NT2/D1 (cell line): Measurements from ENCODE around the gene TMEM270.

ENCODE experiments used
- DNase-seq: peaks from one replicate; pipeline ENCODE4 v3.0.0-alpha.2; 2011; ENCODE audit warnings: low read depth, low spot score
- H3K27me3 ChIP-seq: 2 replicates; pipeline ENCODE4 v1.6.0; 2011; ENCODE audit warnings: mild to moderate bottlenecking; ENCODE audit not compliant: insufficient read length, insufficient read depth
- H3K36me3 ChIP-seq: 2 replicates; pipeline ENCODE4 v1.6.1; 2011; ENCODE audit warnings: mild to moderate bottlenecking, low read length, mixed read lengths; ENCODE audit not compliant: insufficient read depth, insufficient read length
- H3K4me1 ChIP-seq: 2 replicates; pipeline ENCODE4 v1.5.1; 2011; ENCODE audit not compliant: insufficient read depth, insufficient read length
- H3K4me3 ChIP-seq: 2 replicates; pipeline ENCODE4 v1.5.1; 2011; ENCODE audit warnings: low read depth; ENCODE audit not compliant: insufficient read length
- H3K9ac ChIP-seq: 2 replicates; pipeline ENCODE4 v1.6.0; 2011; ENCODE audit warnings: low read depth; ENCODE audit not compliant: insufficient read length
- H3K9me3 ChIP-seq: 2 replicates; pipeline ENCODE4 v1.5.1; 2011; ENCODE audit warnings: mild to moderate bottlenecking, low read length; ENCODE audit not compliant: insufficient read depth
- SUZ12 ChIP-seq: IDR thresholded peaks from 2 replicates; pipeline ENCODE4 v1.6.1; 2011; ENCODE audit not compliant: insufficient read length, insufficient read depth; ENCODE audit errors: extremely low read depth
- YY1 ChIP-seq: IDR thresholded peaks from 2 replicates; pipeline ENCODE4 v1.6.1; 2011; ENCODE audit not compliant: insufficient read length, insufficient read depth
- ZNF274 ChIP-seq: IDR thresholded peaks from 2 replicates; pipeline ENCODE4 v1.6.1; 2011; ENCODE audit warnings: mild to moderate bottlenecking, low read depth, low read length

The TMEM270 gene

DNA sequence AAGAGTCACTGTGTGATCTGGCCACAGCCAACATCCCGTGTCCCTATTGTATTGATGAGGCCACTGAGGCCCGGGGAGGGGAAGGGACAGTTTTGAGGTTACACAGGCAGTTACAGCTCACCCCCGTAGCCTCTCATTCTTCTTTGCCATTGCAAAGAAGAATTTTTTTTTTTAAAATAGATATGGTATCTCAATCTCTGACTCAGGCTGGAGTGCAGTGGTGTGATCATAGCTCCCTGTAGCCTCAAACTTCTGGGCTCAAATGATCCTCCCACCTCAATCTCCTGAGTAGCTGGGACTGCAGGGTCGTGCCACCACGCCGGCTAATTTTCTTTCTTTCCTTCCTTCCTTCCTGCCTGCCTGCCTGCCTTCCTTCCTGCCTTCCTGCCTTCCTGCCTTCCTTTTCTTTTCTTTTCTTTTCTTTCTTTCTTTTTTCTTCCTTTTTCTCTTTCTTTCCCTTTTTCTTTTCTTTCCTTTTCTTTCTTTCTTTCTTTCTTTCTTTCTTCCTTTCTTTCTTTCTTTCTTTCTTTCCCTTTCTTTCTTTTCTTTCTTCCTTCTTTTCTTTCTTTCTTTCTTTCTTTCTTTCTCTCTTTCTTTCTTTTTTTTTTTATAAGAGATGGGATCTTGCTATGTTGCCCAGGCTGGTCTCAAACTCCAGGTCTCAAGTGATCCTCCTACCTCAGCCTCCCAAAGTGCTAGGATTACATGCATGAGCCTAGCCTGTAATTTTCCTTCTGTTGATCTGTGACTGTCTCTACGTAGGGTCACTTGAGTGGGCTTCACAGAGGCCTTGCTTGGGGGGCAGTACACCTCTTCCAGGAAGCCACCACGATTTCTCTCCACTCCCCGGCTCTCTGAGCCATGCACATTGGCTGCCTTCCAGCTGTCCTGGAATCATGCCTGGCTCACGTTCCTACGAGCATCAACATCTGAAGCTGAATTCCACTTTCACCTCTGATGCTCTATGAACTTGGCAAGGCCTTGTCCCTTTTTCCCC, 31.3 kb downstream of the TMEM270 start:
- H3K9ac ChIP-seq: no peak overlapping the region

GRCh38 chr7:73893342-73894101, 32.6 kb downstream of the TMEM270 start:
- no peak for DNase-seq
- Histone ChIP-seq H3K36me3 (no peaks in the 10 kb centered on the region), H3K27me3 (no peaks in the 10 kb centered on the region), H3K9me3 (peaks cover 18% of the 10 kb centered on the region), H3K9ac (peak overlapping the region; percentile 21), H3K4me1 (peaks cover 8% of the 10 kb centered on the region), H3K4me3 (no peak overlapping the region)
- TF ChIP-seq SUZ12: no peak
- no peak for TF ChIP-seq YY1
- no peak for TF ChIP-seq ZNF274

More for the DNA sequence above, 31.3 kb downstream of the TMEM270 start:
- Histone ChIP-seq H3K4me1 (peaks cover 8% of the 10 kb centered on the region), H3K27me3 (peaks cover 3% of the 10 kb centered on the region), H3K36me3 (no peaks in the 10 kb centered on the region), H3K4me3 (no peak overlapping the region), H3K9me3 (peaks cover 18% of the 10 kb centered on the region)
- no peak for DNase-seq
- TF ChIP-seq ZNF274 (no peak), YY1 (no peak), SUZ12 (no peak)

DNA sequence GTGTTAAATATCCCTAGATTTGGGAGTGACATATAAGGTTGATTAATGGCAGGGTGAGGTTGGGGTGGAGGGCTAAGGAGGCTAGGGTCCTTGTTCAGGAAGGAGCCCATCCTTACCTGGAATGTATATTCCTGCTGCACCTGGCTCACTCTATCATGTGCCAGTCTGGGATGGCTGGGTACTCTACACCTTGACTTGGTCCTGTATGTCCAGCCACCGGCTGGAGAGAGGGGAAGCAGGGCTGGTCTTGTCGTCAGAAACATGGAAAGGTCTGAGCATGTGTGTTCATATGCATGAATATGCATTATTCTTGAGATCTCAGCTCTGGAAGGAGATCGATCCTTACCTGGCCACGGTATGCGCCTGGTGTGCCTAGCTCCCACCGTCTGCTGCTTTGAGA, 33.2 kb downstream of the TMEM270 start:
- DNase-seq: no peak
- H3K36me3 ChIP-seq: no peaks in the 10 kb centered on the region
- H3K9me3 ChIP-seq: peaks cover 18% of the 10 kb centered on the region
- no peak overlapping the region for H3K9ac ChIP-seq
- no peak overlapping the region for H3K4me3 ChIP-seq
- no peaks in the 10 kb centered on the region for H3K27me3 ChIP-seq
- peaks cover 8% of the 10 kb centered on the region for H3K4me1 ChIP-seq
- TF ChIP-seq SUZ12 (no peak), YY1 (no peak), ZNF274 (no peak)

DNA sequence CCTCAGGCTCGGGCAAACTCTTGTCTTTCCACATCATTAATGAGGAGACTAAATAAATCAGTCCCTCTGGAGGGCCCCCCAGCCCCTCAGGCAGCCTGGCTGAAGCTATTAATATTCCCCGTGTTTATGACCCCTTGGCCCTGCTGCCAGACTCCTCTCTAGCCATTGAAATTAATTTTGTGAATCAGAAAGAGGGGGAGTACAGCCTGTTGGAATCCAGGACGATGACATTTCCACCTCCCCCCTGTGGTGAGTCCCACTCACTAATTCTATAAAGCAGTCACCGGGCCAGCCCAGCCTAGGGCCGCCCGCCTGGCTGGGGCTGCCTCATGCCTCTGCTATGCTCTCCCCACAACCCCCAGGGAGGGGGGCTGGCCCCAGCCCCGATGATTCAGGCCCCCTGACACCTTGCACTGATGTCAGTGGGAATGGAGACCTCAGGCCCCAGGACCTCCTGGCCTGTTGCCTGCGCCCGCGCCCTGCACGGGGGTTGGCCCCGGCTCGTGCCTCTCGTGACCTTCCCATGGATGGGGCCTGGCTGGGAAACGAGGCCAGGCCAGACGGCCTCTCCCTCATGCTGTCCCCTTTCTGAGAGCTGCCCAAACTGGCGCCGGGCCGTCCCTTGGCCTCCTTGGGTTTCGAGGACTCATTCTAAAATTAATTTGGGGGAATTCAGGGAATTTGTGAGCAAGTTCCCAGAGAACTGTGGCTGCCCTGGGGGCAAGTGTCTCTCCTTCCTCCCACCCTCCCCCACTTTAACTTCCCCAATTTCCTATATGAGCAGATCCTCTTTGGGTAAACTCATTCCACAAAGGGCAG, 34.0 kb downstream of the TMEM270 start:
- no peak for DNase-seq
- Histone ChIP-seq H3K9me3 (peaks cover 18% of the 10 kb centered on the region), H3K4me1 (peaks cover 8% of the 10 kb centered on the region), H3K36me3 (no peaks in the 10 kb centered on the region), H3K4me3 (no peak overlapping the region), H3K9ac (no peak overlapping the region), H3K27me3 (no peaks in the 10 kb centered on the region)
- TF ChIP-seq YY1 (no peak), ZNF274 (no peak), SUZ12 (no peak)

DNA sequence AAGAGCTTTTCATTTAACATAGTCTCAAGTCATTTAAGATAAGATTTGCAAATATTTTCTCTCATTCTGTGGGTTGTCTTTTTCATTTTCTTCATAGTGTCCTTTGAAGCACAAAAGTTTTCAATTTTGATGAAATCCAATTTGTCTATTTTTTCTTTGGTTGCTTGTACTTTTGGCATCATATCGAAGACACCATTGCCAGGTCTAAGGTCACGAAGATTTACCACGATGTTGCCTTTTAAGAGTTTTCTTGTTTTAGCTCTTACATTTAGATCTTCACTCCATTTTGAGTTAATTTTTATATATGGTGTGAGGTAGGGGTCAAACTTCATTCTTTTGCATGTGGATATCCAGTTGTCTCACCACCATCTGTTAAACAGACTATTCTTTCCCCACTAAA, 34.7 kb downstream of the TMEM270 start:
- no peak overlapping the region for H3K4me3 ChIP-seq
- H3K4me1 ChIP-seq: peaks cover 12% of the 10 kb centered on the region
- no peak for DNase-seq
- no peak overlapping the region for H3K9ac ChIP-seq
- no peak for TF ChIP-seq SUZ12
- no peak for TF ChIP-seq ZNF274
- no peak for TF ChIP-seq YY1
- no peaks in the 10 kb centered on the region for H3K27me3 ChIP-seq
- H3K9me3 ChIP-seq: peaks cover 18% of the 10 kb centered on the region
- no peaks in the 10 kb centered on the region for H3K36me3 ChIP-seq

DNA sequence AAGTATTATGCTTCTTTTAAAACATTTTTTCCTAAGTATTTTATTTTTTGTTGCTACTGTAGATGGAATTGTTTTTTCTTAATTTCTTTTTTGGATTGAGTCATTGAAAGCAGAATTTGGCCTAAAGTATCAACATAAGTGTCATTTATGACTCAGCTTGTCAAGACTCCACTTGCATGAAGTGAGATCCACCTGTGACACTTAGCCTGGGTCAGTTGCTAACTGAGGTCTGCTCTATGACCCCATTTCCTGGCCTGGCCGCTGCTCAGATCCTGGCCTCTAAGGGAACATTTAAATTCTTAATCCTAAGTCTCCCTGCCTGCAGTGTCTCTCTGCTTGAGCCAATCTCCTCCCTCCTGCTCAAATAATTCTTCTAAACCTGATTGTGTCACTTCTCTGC, 35.5 kb downstream of the TMEM270 start:
- H3K9me3 ChIP-seq: peaks cover 18% of the 10 kb centered on the region
- no peaks in the 10 kb centered on the region for H3K27me3 ChIP-seq
- DNase-seq: no peak
- H3K9ac ChIP-seq: no peak overlapping the region
- TF ChIP-seq SUZ12: no peak
- no peak for TF ChIP-seq ZNF274
- no peak for TF ChIP-seq YY1
- H3K4me1 ChIP-seq: peaks cover 15% of the 10 kb centered on the region
- no peak overlapping the region for H3K4me3 ChIP-seq
- H3K36me3 ChIP-seq: no peaks in the 10 kb centered on the region
